ENCODE data around the gene MEST.

The MEST gene

GRCh38 chr7:130483031-130483430, 8.9 kb upstream of the MEST start:
- no peak for DNase-seq (ENCODE audit: low read depth)
- TF ChIP-seq, protein P1, sequence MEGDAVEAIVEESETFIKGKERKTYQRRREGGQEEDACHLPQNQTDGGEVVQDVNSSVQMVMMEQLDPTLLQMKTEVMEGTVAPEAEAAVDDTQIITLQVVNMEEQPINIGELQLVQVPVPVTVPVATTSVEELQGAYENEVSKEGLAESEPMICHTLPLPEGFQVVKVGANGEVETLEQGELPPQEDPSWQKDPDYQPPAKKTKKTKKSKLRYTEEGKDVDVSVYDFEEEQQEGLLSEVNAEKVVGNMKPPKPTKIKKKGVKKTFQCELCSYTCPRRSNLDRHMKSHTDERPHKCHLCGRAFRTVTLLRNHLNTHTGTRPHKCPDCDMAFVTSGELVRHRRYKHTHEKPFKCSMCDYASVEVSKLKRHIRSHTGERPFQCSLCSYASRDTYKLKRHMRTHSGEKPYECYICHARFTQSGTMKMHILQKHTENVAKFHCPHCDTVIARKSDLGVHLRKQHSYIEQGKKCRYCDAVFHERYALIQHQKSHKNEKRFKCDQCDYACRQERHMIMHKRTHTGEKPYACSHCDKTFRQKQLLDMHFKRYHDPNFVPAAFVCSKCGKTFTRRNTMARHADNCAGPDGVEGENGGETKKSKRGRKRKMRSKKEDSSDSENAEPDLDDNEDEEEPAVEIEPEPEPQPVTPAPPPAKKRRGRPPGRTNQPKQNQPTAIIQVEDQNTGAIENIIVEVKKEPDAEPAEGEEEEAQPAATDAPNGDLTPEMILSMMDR (IDR thresholded peaks at IDR 0.05; ENCODE audit: insufficient read depth, low read depth, low read length, missing control alignments): no peak
- no peak overlapping the region for H3K4me3 ChIP-seq (ENCODE audit: low read depth, low read length)

DNA sequence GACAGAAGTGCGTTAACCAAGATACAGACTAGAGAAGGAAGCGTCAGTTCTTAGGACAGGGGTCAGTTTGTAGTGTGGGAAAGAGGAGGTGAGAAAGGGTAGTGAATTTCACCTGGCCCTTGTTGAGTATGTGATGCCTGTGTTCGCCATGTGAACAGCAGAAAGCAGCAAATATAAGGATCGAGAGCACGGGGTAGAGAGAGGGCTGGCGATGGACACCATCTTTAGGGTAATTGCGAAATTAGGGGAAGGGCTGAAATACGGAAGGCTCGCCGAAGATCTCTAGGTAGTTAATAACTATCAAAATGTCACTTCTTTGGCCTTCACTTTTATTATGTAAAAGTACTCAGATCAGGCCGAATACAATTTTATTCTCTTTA, 6.2 kb upstream of the MEST start:
- TF ChIP-seq, protein P1 (IDR thresholded peaks at IDR 0.05; ENCODE audit: insufficient read depth, low read depth, low read length, missing control alignments): no peak
- no peak for DNase-seq (ENCODE audit: low read depth)
- H3K4me3 ChIP-seq (ENCODE audit: low read depth, low read length): peak overlapping the region; percentile 75

- peak overlapping the region; percentile 75 for H3K4me3 ChIP-seq (ENCODE audit: low read depth, low read length)
- DNase-seq (ENCODE audit: low read depth): peak; percentile 85
- TF ChIP-seq, protein P1 (IDR thresholded peaks at IDR 0.05; ENCODE audit: insufficient read depth, low read depth, low read length, missing control alignments): peak; percentile 81
These were observed 5.6 kb upstream of the MEST start for GRCh38 chr7:130486114-130486953.

GRCh38 chr7:130486954-130487436, 4.9 kb upstream of the MEST start:
- TF ChIP-seq, protein P1 (IDR thresholded peaks at IDR 0.05; ENCODE audit: insufficient read depth, low read depth, low read length, missing control alignments): no peak
- H3K4me3 ChIP-seq (ENCODE audit: low read depth, low read length): peak overlapping the region; percentile 75

DNA sequence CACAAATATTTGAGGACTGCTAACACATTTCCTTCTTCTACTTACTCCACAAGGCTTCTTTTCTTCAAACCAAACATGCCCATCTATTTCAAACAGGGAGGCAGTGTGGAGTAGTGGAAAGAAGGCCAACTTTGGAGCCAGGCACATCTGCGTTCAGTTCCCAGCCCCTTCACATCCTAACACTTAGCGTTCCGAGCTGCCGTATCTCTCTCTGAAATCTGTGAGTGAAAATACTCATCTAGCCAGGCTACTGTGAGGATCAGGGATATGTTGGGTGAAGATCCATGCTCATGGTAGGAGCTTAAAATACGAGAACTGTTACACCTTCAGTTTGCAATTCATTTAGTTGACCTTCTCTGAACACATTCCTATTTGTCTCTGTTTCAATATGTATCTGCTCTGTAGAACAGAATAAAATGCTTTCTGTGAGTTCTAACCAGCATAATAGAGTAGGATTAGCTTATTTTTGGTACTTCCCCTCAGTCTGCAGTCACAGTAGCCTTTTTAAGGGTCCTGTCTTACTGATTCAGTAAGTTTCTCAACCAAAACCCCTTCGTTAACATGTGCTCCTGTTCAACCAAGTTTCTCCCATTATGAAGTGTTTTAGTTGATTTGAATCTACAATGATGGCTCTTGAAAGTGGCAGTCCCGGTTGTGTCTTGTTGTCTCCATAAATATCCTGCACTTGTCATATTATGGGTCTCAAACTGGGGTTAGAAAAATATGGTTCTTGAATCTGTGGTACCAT, 3.3 kb upstream of the MEST start:
- no peak overlapping the region for H3K4me3 ChIP-seq (ENCODE audit: low read depth, low read length)
- TF ChIP-seq, protein P1 (IDR thresholded peaks at IDR 0.05; ENCODE audit: insufficient read depth, low read depth, low read length, missing control alignments): no peak
- DNase-seq (ENCODE audit: low read depth): no peak

More at GRCh38 chr7:130486954-130487436, 4.9 kb upstream of the MEST start:
- no peak for DNase-seq (ENCODE audit: low read depth)

- H3K4me3 ChIP-seq (ENCODE audit: low read depth, low read length): no peak overlapping the region
- no peak for DNase-seq (ENCODE audit: low read depth)
- TF ChIP-seq, protein P1 (IDR thresholded peaks at IDR 0.05; ENCODE audit: insufficient read depth, low read depth, low read length, missing control alignments): no peak
These were observed 2.5 kb upstream of the MEST start for GRCh38 chr7:130489140-130489983.
